ENCODE measurements around the gene HOXB6.
A peak's percentile ranks its signal among the peaks of the same experiment; 100 is the strongest.

The HOXB6 gene

GRCh38 chr17:48593840-48594537 is 10.8 kb downstream of the HOXB6 start:
- peak in 1 of 2 experiments; percentile 81 for DNase-seq

- DNase-seq = no peak
These were observed 11.5 kb downstream of the HOXB6 start, which contains the start of gene HOXB5 for GRCh38 chr17:48593126-48593829. HOXB5 (minus strand) TSS chr17:48593779; CDS start chr17:48593682, 97 bp downstream.

- no peak for DNase-seq
These were observed 12.2 kb downstream of the HOXB6 start for GRCh38 chr17:48592577-48592976.

- no peak for DNase-seq
These were observed 12.7 kb downstream of the HOXB6 start for GRCh38 chr17:48592057-48592514.

GRCh38 chr17:48591255-48592056 is 13.3 kb downstream of the HOXB6 start:
- no peak for DNase-seq

GRCh38 chr17:48590607-48591161 is 14.1 kb downstream of the HOXB6 start:
- no peak for DNase-seq

GRCh38 chr17:48589831-48590606 is 14.8 kb downstream of the HOXB6 start, which contains the start of gene HOXB3:
HOXB3 (minus strand) TSS chr17:48590241; CDS start chr17:48552474, 37,767 bp downstream.
- DNase-seq = no peak

GRCh38 chr17:48589060-48589830 is 15.5 kb downstream of the HOXB6 start:
- DNase-seq = no peak

GRCh38 chr17:48588528-48588927 is 16.3 kb downstream of the HOXB6 start:
- DNase-seq = no peak

- DNase-seq = no peak
These were observed 16.7 kb downstream of the HOXB6 start for GRCh38 chr17:48588074-48588415.

- DNase-seq = no peak
These were observed 17.3 kb downstream of the HOXB6 start for GRCh38 chr17:48587276-48588073.

- DNase-seq = no peak
These were observed 18.2 kb downstream of the HOXB6 start for GRCh38 chr17:48586355-48587258.

GRCh38 chr17:48584223-48584741 is 20.5 kb downstream of the HOXB6 start:
- no peak for DNase-seq

GRCh38 chr17:48583708-48584222 is 21.0 kb downstream of the HOXB6 start:
- no peak for DNase-seq

- DNase-seq = no peak
These were observed 22.1 kb downstream of the HOXB6 start for GRCh38 chr17:48582750-48583069.

GRCh38 chr17:48579760-48580554 is 24.8 kb downstream of the HOXB6 start:
- no peak for DNase-seq

- no peak for DNase-seq
These were observed 25.4 kb downstream of the HOXB6 start for GRCh38 chr17:48579471-48579759.

Data from NCI-H446 (cell line).